ENCODE data around the gene IYD.

- TF ChIP-seq EZH2 (IDR thresholded peaks at IDR 0.05; ENCODE audit: insufficient read depth, poor library complexity, severe bottlenecking) (no peak), EZH2phosphoT487 (IDR thresholded peaks at IDR 0.05; ENCODE audit: insufficient read depth, low read depth) (no peak)
These were observed 50.2 kb downstream of the IYD start for GRCh38 chr6:150418827-150419594.
